Skeletal muscle satellite cell (primary cell): ENCODE data around the gene CACNA2D2.
A peak's percentile ranks its signal among the peaks of the same experiment; 100 is the strongest.

Source experiments
- H3K27me3 ChIP-seq: 2 replicates; pipeline ENCODE4 v1.7.0; 2013; ENCODE audit warnings: low read length; ENCODE audit not compliant: control insufficient read depth, insufficient read depth
- H3K36me3 ChIP-seq: 2 replicates; pipeline ENCODE4 v1.7.0; 2013; ENCODE audit warnings: mild to moderate bottlenecking, control low read depth, low read length; ENCODE audit not compliant: insufficient read depth
- H3K4me1 ChIP-seq: 2 replicates; pipeline ENCODE4 v1.7.0; 2013; ENCODE audit warnings: low read length; ENCODE audit not compliant: control insufficient read depth, insufficient read depth
- H3K4me2 ChIP-seq: 2 replicates; pipeline ENCODE4 v1.7.0; 2013; ENCODE audit warnings: mild to moderate bottlenecking, low read length
- H3K4me3 ChIP-seq: 2 replicates; pipeline ENCODE4 v1.7.0; 2013; ENCODE audit warnings: low read length
- H3K9ac ChIP-seq: 2 replicates; pipeline ENCODE4 v1.7.0; 2013; ENCODE audit warnings: mild to moderate bottlenecking, low read depth, low read length, moderate library complexity
- H3K9me3 ChIP-seq: replicated peaks from 2 replicates; pipeline ENCODE4 v1.7.0; 2013; ENCODE audit warnings: mild to moderate bottlenecking, control low read depth, low read length

CACNA2D2 gene

GRCh38 chr3:50450209-50450921 lies 53.1 kb downstream of the CACNA2D2 start:
- Histone ChIP-seq H3K9ac (no peak overlapping the region), H3K4me1 (peaks cover 7% of the 10 kb centered on the region)

GRCh38 chr3:50448752-50449539 lies 54.5 kb downstream of the CACNA2D2 start:
- Histone ChIP-seq H3K27me3 (peaks cover 33% of the 10 kb centered on the region), H3K4me2 (no peak overlapping the region), H3K9me3 (no peaks in the 10 kb centered on the region), H3K4me3 (no peak overlapping the region), H3K4me1 (peaks cover 7% of the 10 kb centered on the region), H3K9ac (no peak overlapping the region), H3K36me3 (no peaks in the 10 kb centered on the region)

More at GRCh38 chr3:50450209-50450921, 53.1 kb downstream of the CACNA2D2 start:
- H3K9me3 ChIP-seq = no peaks in the 10 kb centered on the region
- H3K27me3 ChIP-seq = peaks cover 19% of the 10 kb centered on the region
- H3K4me2 ChIP-seq = peak overlapping the region; percentile 52
- no peaks in the 10 kb centered on the region for H3K36me3 ChIP-seq
- H3K4me3 ChIP-seq = peak overlapping the region; percentile 39

- peaks cover 7% of the 10 kb centered on the region for H3K4me1 ChIP-seq
- no peaks in the 10 kb centered on the region for H3K36me3 ChIP-seq
- H3K9ac ChIP-seq = no peak overlapping the region
- peaks cover 49% of the 10 kb centered on the region for H3K27me3 ChIP-seq
- H3K9me3 ChIP-seq = no peaks in the 10 kb centered on the region
- no peak overlapping the region for H3K4me3 ChIP-seq
- H3K4me2 ChIP-seq = no peak overlapping the region
Observed at GRCh38 chr3:50447290-50447840, 56.1 kb downstream of the CACNA2D2 start.

- peaks cover 62% of the 10 kb centered on the region for H3K27me3 ChIP-seq
- no peak overlapping the region for H3K9ac ChIP-seq
- H3K4me1 ChIP-seq = peaks cover 7% of the 10 kb centered on the region
- no peaks in the 10 kb centered on the region for H3K36me3 ChIP-seq
- H3K4me2 ChIP-seq = no peak overlapping the region
- H3K9me3 ChIP-seq = no peaks in the 10 kb centered on the region
- H3K4me3 ChIP-seq = no peak overlapping the region
Observed at GRCh38 chr3:50445919-50446318, 57.5 kb downstream of the CACNA2D2 start.

GRCh38 chr3:50444782-50445181 lies 58.7 kb downstream of the CACNA2D2 start:
- Histone ChIP-seq H3K9ac (no peak overlapping the region), H3K27me3 (peaks cover 68% of the 10 kb centered on the region), H3K4me2 (no peak overlapping the region), H3K9me3 (no peaks in the 10 kb centered on the region), H3K4me1 (no peaks in the 10 kb centered on the region), H3K36me3 (no peaks in the 10 kb centered on the region), H3K4me3 (no peak overlapping the region)

GRCh38 chr3:50444213-50444612 lies 59.2 kb downstream of the CACNA2D2 start:
- Histone ChIP-seq H3K9ac (no peak overlapping the region), H3K27me3 (peaks cover 73% of the 10 kb centered on the region), H3K36me3 (no peaks in the 10 kb centered on the region), H3K4me3 (no peak overlapping the region), H3K4me1 (no peaks in the 10 kb centered on the region), H3K9me3 (no peaks in the 10 kb centered on the region), H3K4me2 (no peak overlapping the region)

- H3K27me3 ChIP-seq = peaks cover 84% of the 10 kb centered on the region
- no peak overlapping the region for H3K9ac ChIP-seq
- H3K4me3 ChIP-seq = no peak overlapping the region
- H3K36me3 ChIP-seq = no peaks in the 10 kb centered on the region
- H3K4me1 ChIP-seq = no peaks in the 10 kb centered on the region
- no peaks in the 10 kb centered on the region for H3K9me3 ChIP-seq
- no peak overlapping the region for H3K4me2 ChIP-seq
Observed at GRCh38 chr3:50442945-50443579, 60.4 kb downstream of the CACNA2D2 start.

GRCh38 chr3:50441424-50442217 lies 61.8 kb downstream of the CACNA2D2 start:
- Histone ChIP-seq H3K36me3 (no peaks in the 10 kb centered on the region), H3K4me1 (no peaks in the 10 kb centered on the region), H3K9ac (no peak overlapping the region), H3K9me3 (no peaks in the 10 kb centered on the region), H3K4me2 (no peak overlapping the region), H3K4me3 (no peak overlapping the region), H3K27me3 (peaks cover 88% of the 10 kb centered on the region)

- peaks cover 42% of the 10 kb centered on the region for H3K27me3 ChIP-seq
- no peaks in the 10 kb centered on the region for H3K9me3 ChIP-seq
- H3K4me1 ChIP-seq = no peaks in the 10 kb centered on the region
- no peak overlapping the region for H3K4me2 ChIP-seq
- no peak overlapping the region for H3K4me3 ChIP-seq
- no peak overlapping the region for H3K9ac ChIP-seq
- H3K36me3 ChIP-seq = no peaks in the 10 kb centered on the region
Observed at GRCh38 chr3:50436114-50436674, 67.2 kb downstream of the CACNA2D2 start.

GRCh38 chr3:50435371-50436113 lies 67.9 kb downstream of the CACNA2D2 start:
- H3K36me3 ChIP-seq = no peaks in the 10 kb centered on the region
- peaks cover 42% of the 10 kb centered on the region for H3K27me3 ChIP-seq
- H3K9ac ChIP-seq = no peak overlapping the region
- H3K4me3 ChIP-seq = no peak overlapping the region
- H3K4me1 ChIP-seq = no peaks in the 10 kb centered on the region
- H3K9me3 ChIP-seq = no peaks in the 10 kb centered on the region
- H3K4me2 ChIP-seq = no peak overlapping the region
